HG03521 (cell line): ENCODE results near the gene VIP.
"Not testable (repeated sequence)": the region's sequence is repeated elsewhere in the genome, so short reads cannot be mapped to it uniquely, and the experiment has no call there.

Source experiments
- ATAC-seq: cut with Tn5 transposase; IDR thresholded peaks from one replicate; pipeline ENCODE4 v1.9.1; 2021; ENCODE audit warnings: mild to moderate bottlenecking, moderate library complexity; ENCODE audit not compliant: unreplicated experiment

VIP gene

GRCh38 chr6:152750694-152751093 is at the start of gene VIP:
Gene VIP, plus strand, starts transcription at chr6:152750797. Its CDS starts 1,381 bp downstream, at chr6:152752178.
- no peak for ATAC-seq

- ATAC-seq, result no peak
These were observed 49.3 kb upstream of the VIP start for GRCh38 chr6:152701081-152701862.

GRCh38 chr6:152701863-152702401 is 48.7 kb upstream of the VIP start:
- ATAC-seq, result no peak

GRCh38 chr6:152703750-152704149 is 46.8 kb upstream of the VIP start:
- not testable (repeated sequence) for ATAC-seq

GRCh38 chr6:152705327-152705726 is 45.3 kb upstream of the VIP start:
- ATAC-seq, result no peak

GRCh38 chr6:152716322-152716721 is 34.3 kb upstream of the VIP start:
- ATAC-seq, result no peak

- ATAC-seq, result no peak
These were observed 29.6 kb upstream of the VIP start for GRCh38 chr6:152720974-152721373.

- ATAC-seq, result no peak
These were observed 28.6 kb upstream of the VIP start for GRCh38 chr6:152721956-152722355.

GRCh38 chr6:152723398-152723797 is 27.2 kb upstream of the VIP start:
- ATAC-seq, result no peak

GRCh38 chr6:152726313-152726712 is 24.3 kb upstream of the VIP start:
- ATAC-seq, result no peak

- no peak for ATAC-seq
These were observed 23.1 kb upstream of the VIP start for GRCh38 chr6:152727507-152727906.

- ATAC-seq, result no peak
These were observed 16.0 kb upstream of the VIP start for GRCh38 chr6:152734630-152735029.

GRCh38 chr6:152736687-152737273 is 13.8 kb upstream of the VIP start:
- ATAC-seq, result no peak

GRCh38 chr6:152745509-152746171 is 5.0 kb upstream of the VIP start:
- ATAC-seq, result no peak

- ATAC-seq, result no peak
These were observed 4.4 kb upstream of the VIP start for GRCh38 chr6:152746172-152746553.

- ATAC-seq, result no peak
These were observed 1.8 kb upstream of the VIP start for GRCh38 chr6:152748843-152749242.

GRCh38 chr6:152749336-152749735 is 1.3 kb upstream of the VIP start:
- no peak for ATAC-seq

GRCh38 chr6:152765331-152765730 is 14.7 kb downstream of the VIP start:
- no peak for ATAC-seq

- no peak for ATAC-seq
These were observed 18.6 kb downstream of the VIP start for GRCh38 chr6:152769159-152769558.

GRCh38 chr6:152769993-152770392 is 19.4 kb downstream of the VIP start:
- ATAC-seq, result no peak

GRCh38 chr6:152771061-152771687 is 20.6 kb downstream of the VIP start:
- no peak for ATAC-seq
